ENCODE results near the gene TGM1.
"Not testable (repeated sequence)": the region's sequence is repeated elsewhere in the genome, so short reads cannot be mapped to it uniquely, and the experiment has no call there.

TGM1 gene

GRCh38 chr14:24203249-24203886 is 59.6 kb downstream of the TGM1 start:
- DNase-seq = not testable (repeated sequence)

DNA sequence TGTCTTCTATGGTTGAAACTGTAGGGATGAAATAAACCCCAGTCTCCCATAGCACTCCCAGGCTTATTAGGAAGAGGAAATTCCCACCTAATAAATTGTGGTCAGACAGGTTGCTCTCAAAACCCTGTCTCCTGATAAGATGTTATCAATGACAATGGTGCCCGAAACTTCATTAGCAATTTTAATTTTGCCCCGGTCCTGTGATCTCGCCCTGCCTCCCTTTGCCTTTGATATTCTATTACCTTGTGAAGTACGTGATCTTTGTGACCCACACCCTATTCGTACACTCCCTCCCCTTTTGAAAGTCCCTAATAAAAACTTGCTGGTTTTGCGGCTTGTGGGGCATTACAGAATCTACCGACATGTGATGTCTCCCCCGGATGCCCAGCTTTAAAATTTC is 60.4 kb downstream of the TGM1 start:
- DNase-seq = not testable (repeated sequence)
